ENCODE results near the gene FAM117B.
"Not testable (repeated sequence)": the region's sequence is repeated elsewhere in the genome, so short reads cannot be mapped to it uniquely, and the experiment has no call there.

FAM117B gene

GRCh38 chr2:202705446-202706020, 70.8 kb downstream of the FAM117B start:
- no peak for DNase-seq

- not testable (repeated sequence) for DNase-seq
These were observed 80.5 kb downstream of the FAM117B start for GRCh38 chr2:202714971-202715935.

GRCh38 chr2:202716114-202716718, 81.4 kb downstream of the FAM117B start:
- DNase-seq, result no peak

- DNase-seq, result no peak
These were observed 82.3 kb downstream of the FAM117B start for GRCh38 chr2:202716953-202717597.

GRCh38 chr2:202717598-202718310, 83.0 kb downstream of the FAM117B start:
- no peak for DNase-seq

- DNase-seq, result no peak
These were observed 83.8 kb downstream of the FAM117B start for GRCh38 chr2:202718614-202719013.

- no peak for DNase-seq
These were observed 85.5 kb downstream of the FAM117B start for GRCh38 chr2:202720226-202720625.

- DNase-seq, result no peak
These were observed 86.9 kb downstream of the FAM117B start for GRCh38 chr2:202721621-202722020.

GRCh38 chr2:202723746-202724145, 89.0 kb downstream of the FAM117B start:
- DNase-seq, result no peak

GRCh38 chr2:202726070-202726469, 91.3 kb downstream of the FAM117B start:
- no peak for DNase-seq

- no peak for DNase-seq
These were observed 102.1 kb downstream of the FAM117B start for GRCh38 chr2:202736826-202737225.

GRCh38 chr2:202743613-202744012, 108.8 kb downstream of the FAM117B start:
- no peak for DNase-seq

GRCh38 chr2:202749477-202749876, 114.7 kb downstream of the FAM117B start:
- DNase-seq, result no peak

- no peak for DNase-seq
These were observed 116.1 kb downstream of the FAM117B start for GRCh38 chr2:202750763-202751427.

GRCh38 chr2:202752071-202752470, 117.3 kb downstream of the FAM117B start:
- DNase-seq, result no peak

- DNase-seq, result no peak
These were observed 120.2 kb downstream of the FAM117B start for GRCh38 chr2:202754936-202755335.

- DNase-seq, result no peak
These were observed 121.8 kb downstream of the FAM117B start for GRCh38 chr2:202756598-202756997.

GRCh38 chr2:202757339-202757738, 122.6 kb downstream of the FAM117B start:
- DNase-seq, result no peak

GRCh38 chr2:202758128-202758527, 123.4 kb downstream of the FAM117B start:
- DNase-seq, result no peak

GRCh38 chr2:202758604-202759003, 123.8 kb downstream of the FAM117B start:
- no peak for DNase-seq

GRCh38 chr2:202760848-202761247, 126.1 kb downstream of the FAM117B start:
- DNase-seq, result no peak

GRCh38 chr2:202762556-202762955, 127.8 kb downstream of the FAM117B start:
- DNase-seq, result no peak
